GM19438 (cell line): Measurements from ENCODE around the gene AQP12A.
"Not testable (repeated sequence)": the region's sequence is repeated elsewhere in the genome, so short reads cannot be mapped to it uniquely, and the experiment has no call there.

Experiments used
- ATAC-seq: cut with Tn5 transposase; IDR thresholded peaks from one replicate; pipeline ENCODE4 v1.9.1; 2021; ENCODE audit warnings: low read depth; ENCODE audit not compliant: unreplicated experiment

Gene AQP12A

GRCh38 chr2:240686460-240686859 lies 5.2 kb upstream of the AQP12A start:
- ATAC-seq: no peak

- ATAC-seq: no peak
Observed at GRCh38 chr2:240687045-240687740, 4.5 kb upstream of the AQP12A start.

- ATAC-seq: no peak
Observed at GRCh38 chr2:240687741-240688552, 3.7 kb upstream of the AQP12A start.

GRCh38 chr2:240688553-240688919 lies 3.1 kb upstream of the AQP12A start:
- no peak for ATAC-seq

- no peak for ATAC-seq
Observed at GRCh38 chr2:240689975-240690374, 1.7 kb upstream of the AQP12A start.

- not testable (repeated sequence) for ATAC-seq
Observed at GRCh38 chr2:240690421-240691074, 1.1 kb upstream of the AQP12A start.

GRCh38 chr2:240691075-240691427 lies 615 bp upstream of the AQP12A start:
- not testable (repeated sequence) for ATAC-seq

- not testable (repeated sequence) for ATAC-seq
Observed at GRCh38 chr2:240692583-240693561, 1.2 kb downstream of the AQP12A start.

GRCh38 chr2:240694304-240694703 lies 2.6 kb downstream of the AQP12A start:
- ATAC-seq: not testable (repeated sequence)

GRCh38 chr2:240695593-240695992 lies 3.9 kb downstream of the AQP12A start:
- ATAC-seq: not testable (repeated sequence)

GRCh38 chr2:240696469-240696868 lies 4.8 kb downstream of the AQP12A start:
- not testable (repeated sequence) for ATAC-seq

- not testable (repeated sequence) for ATAC-seq
Observed at GRCh38 chr2:240698852-240699561, 7.3 kb downstream of the AQP12A start.

- not testable (repeated sequence) for ATAC-seq
Observed at GRCh38 chr2:240699835-240700234, 8.2 kb downstream of the AQP12A start.

- ATAC-seq: not testable (repeated sequence)
Observed at GRCh38 chr2:240700616-240701015, 8.9 kb downstream of the AQP12A start.

GRCh38 chr2:240701091-240701735 lies 9.5 kb downstream of the AQP12A start:
- no peak for ATAC-seq

GRCh38 chr2:240701736-240702639 lies 10.3 kb downstream of the AQP12A start:
- no peak for ATAC-seq

- no peak for ATAC-seq
Observed at GRCh38 chr2:240702640-240703011, 11.0 kb downstream of the AQP12A start.
